Measurements from ENCODE around the gene CCT3.
A peak's percentile ranks its signal among the peaks of the same experiment; 100 is the strongest.
"Not testable (repeated sequence)": the region's sequence is repeated elsewhere in the genome, so short reads cannot be mapped to it uniquely, and the experiment has no call there.

Gene CCT3

GRCh38 chr1:156337052-156337887 lies 822 bp downstream of the CCT3 start:
- peaks cover 53% of the 10 kb centered on the region for H3K79me2 ChIP-seq (ENCODE audit: insufficient read depth, low read length)
- H3F3A ChIP-seq (ENCODE audit: insufficient read depth) = peaks cover 7% of the 10 kb centered on the region; the same call in 1 of the 2 replicates
- H3K9ac ChIP-seq (ENCODE audit: low read length) = peak overlapping the region; percentile 77
- peaks cover 27% of the 10 kb centered on the region for H3K36me3 ChIP-seq (ENCODE audit: low read length)
- H2AFZ ChIP-seq (ENCODE audit: low read depth, low read length, severe bottlenecking) = peak overlapping the region; percentile 30
- no peaks in the 10 kb centered on the region for H3K9me3 ChIP-seq (ENCODE audit: insufficient read depth, low read length)
- H3K27ac ChIP-seq (ENCODE audit: low read depth, low read length) = peak overlapping the region; percentile 65
- TF ChIP-seq CTCF (IDR thresholded peaks at IDR 0.05; ENCODE audit: insufficient read depth, low read length, poor library complexity, severe bottlenecking) = no peak
- no peak for TF ChIP-seq EZH2phosphoT487 (conservative IDR thresholded peaks at IDR 0.05; ENCODE audit: low read length)
- peak overlapping the region; percentile 90 for H3K4me3 ChIP-seq (ENCODE audit: insufficient read depth, low read length, poor library complexity, severe bottlenecking)
- H3K4me2 ChIP-seq (ENCODE audit: low read depth, low read length, poor library complexity, severe bottlenecking) = peak overlapping the region; percentile 82
- no peaks in the 10 kb centered on the region for H3K9me2 ChIP-seq (replicated peaks; ENCODE audit: insufficient read depth, low read length)
- peaks cover 18% of the 10 kb centered on the region; the same call in 1 of the 2 replicates for H4K20me1 ChIP-seq (ENCODE audit: low read depth, low read length)
- no peaks in the 10 kb centered on the region for H3K27me3 ChIP-seq (ENCODE audit: low read length)

- Histone ChIP-seq H3F3A (ENCODE audit: insufficient read depth) (0 out of 2 replicates have a peak, but pooled peaks cover 5% of the 10 kb centered on the region), H3K4me3 (ENCODE audit: insufficient read depth, low read length, poor library complexity, severe bottlenecking) (peak overlapping the region; percentile 90), H2AFZ (ENCODE audit: low read depth, low read length, severe bottlenecking) (no peak overlapping the region), H3K36me3 (ENCODE audit: low read length) (peaks cover 31% of the 10 kb centered on the region), H3K4me2 (ENCODE audit: low read depth, low read length, poor library complexity, severe bottlenecking) (peak overlapping the region; percentile 82), H3K9me3 (ENCODE audit: insufficient read depth, low read length) (no peaks in the 10 kb centered on the region), H3K27me3 (ENCODE audit: low read length) (no peaks in the 10 kb centered on the region), H3K9me2 (replicated peaks; ENCODE audit: insufficient read depth, low read length) (no peaks in the 10 kb centered on the region), H3K27ac (ENCODE audit: low read depth, low read length) (no peak overlapping the region), H4K20me1 (ENCODE audit: low read depth, low read length) (peaks cover 18% of the 10 kb centered on the region; the same call in 1 of the 2 replicates), H3K79me2 (ENCODE audit: insufficient read depth, low read length) (peaks cover 53% of the 10 kb centered on the region), H3K9ac (ENCODE audit: low read length) (peak overlapping the region; percentile 77)
- TF ChIP-seq EZH2phosphoT487 (conservative IDR thresholded peaks at IDR 0.05; ENCODE audit: low read length) (no peak), CTCF (IDR thresholded peaks at IDR 0.05; ENCODE audit: insufficient read depth, low read length, poor library complexity, severe bottlenecking) (peak; percentile 51)
Observed at GRCh38 chr1:156336242-156336641, 1.9 kb downstream of the CCT3 start.

DNA sequence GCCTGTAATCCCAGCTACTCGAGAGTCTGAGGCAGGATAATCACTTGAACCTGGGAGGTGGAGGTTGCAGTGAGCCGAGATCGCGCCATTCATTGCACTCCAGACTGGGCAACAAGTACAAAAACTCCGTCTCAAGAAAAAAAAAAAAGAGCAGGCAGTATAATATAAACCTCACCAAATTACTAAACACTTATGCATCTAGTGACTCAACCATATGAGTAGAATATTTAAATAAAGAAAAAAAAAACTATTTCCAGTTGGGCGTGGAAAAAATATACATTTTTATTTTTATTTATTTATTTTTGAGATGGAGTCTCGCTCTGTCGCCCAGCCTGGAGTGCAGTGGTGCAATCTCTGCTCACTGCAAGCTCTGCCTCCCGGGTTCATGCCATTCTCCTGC lies 14.9 kb downstream of the CCT3 start:
- H3K27me3 ChIP-seq (ENCODE audit: low read length); H3K27ac ChIP-seq (ENCODE audit: low read depth, low read length); H3K9me3 ChIP-seq (ENCODE audit: insufficient read depth, low read length); H3K9ac ChIP-seq (ENCODE audit: low read length); H2AFZ ChIP-seq (ENCODE audit: low read depth, low read length, severe bottlenecking); H3K4me3 ChIP-seq (ENCODE audit: insufficient read depth, low read length, poor library complexity, severe bottlenecking); H3K9me2 ChIP-seq (replicated peaks; ENCODE audit: insufficient read depth, low read length); H3K79me2 ChIP-seq (ENCODE audit: insufficient read depth, low read length); H3F3A ChIP-seq (ENCODE audit: insufficient read depth); H4K20me1 ChIP-seq (ENCODE audit: low read depth, low read length); H3K4me2 ChIP-seq (ENCODE audit: low read depth, low read length, poor library complexity, severe bottlenecking): not testable (repeated sequence)
- H3K36me3 ChIP-seq (ENCODE audit: low read length) = peaks cover 30% of the 10 kb centered on the region

GRCh38 chr1:156320560-156320959 lies 17.5 kb downstream of the CCT3 start:
- no peak overlapping the region for H2AFZ ChIP-seq (ENCODE audit: low read depth, low read length, severe bottlenecking)
- no peak overlapping the region for H3K9ac ChIP-seq (ENCODE audit: low read length)
- H4K20me1 ChIP-seq (ENCODE audit: low read depth, low read length) = no peaks in the 10 kb centered on the region
- peaks cover 41% of the 10 kb centered on the region for H3K36me3 ChIP-seq (ENCODE audit: low read length)
- H3K4me2 ChIP-seq (ENCODE audit: low read depth, low read length, poor library complexity, severe bottlenecking) = no peak overlapping the region
- TF ChIP-seq CTCF (IDR thresholded peaks at IDR 0.05; ENCODE audit: insufficient read depth, low read length, poor library complexity, severe bottlenecking) (no peak), EZH2phosphoT487 (conservative IDR thresholded peaks at IDR 0.05; ENCODE audit: low read length) (no peak)
- H3K4me3 ChIP-seq (ENCODE audit: insufficient read depth, low read length, poor library complexity, severe bottlenecking) = no peak overlapping the region
- H3K27ac ChIP-seq (ENCODE audit: low read depth, low read length) = no peak overlapping the region
- 0 out of 2 replicates have a peak, but pooled peaks cover 3% of the 10 kb centered on the region for H3K79me2 ChIP-seq (ENCODE audit: insufficient read depth, low read length)
- peaks cover 4% of the 10 kb centered on the region; the same call in 1 of the 2 replicates for H3F3A ChIP-seq (ENCODE audit: insufficient read depth)
- H3K9me3 ChIP-seq (ENCODE audit: insufficient read depth, low read length) = no peaks in the 10 kb centered on the region
- H3K27me3 ChIP-seq (ENCODE audit: low read length) = no peaks in the 10 kb centered on the region
- H3K9me2 ChIP-seq (replicated peaks; ENCODE audit: insufficient read depth, low read length) = no peaks in the 10 kb centered on the region

All from SU-DHL-6 (cell line).